Stimulated activated naive CD4-positive, alpha-beta T cell (primary cell): ENCODE data around the gene CHRM4.

Source experiments
- DNase-seq, 6 experiments: peaks; one replicate each; lab custom pipeline; 2025; lab: John Stamatoyannopoulos, UW

Gene CHRM4

GRCh38 chr11:46367244-46367915 lies 24.2 kb downstream of the CHRM4 start:
- DNase-seq, result peak; percentile 57 to 79 (median 69)

GRCh38 chr11:46366661-46367161 lies 24.9 kb downstream of the CHRM4 start:
- no peak for DNase-seq

- no peak for DNase-seq
Observed at GRCh38 chr11:46366260-46366659, 25.3 kb downstream of the CHRM4 start.

GRCh38 chr11:46364791-46365190 lies 26.8 kb downstream of the CHRM4 start:
- DNase-seq, result no peak

- no peak for DNase-seq
Observed at GRCh38 chr11:46364056-46364455, 27.5 kb downstream of the CHRM4 start.

DNA sequence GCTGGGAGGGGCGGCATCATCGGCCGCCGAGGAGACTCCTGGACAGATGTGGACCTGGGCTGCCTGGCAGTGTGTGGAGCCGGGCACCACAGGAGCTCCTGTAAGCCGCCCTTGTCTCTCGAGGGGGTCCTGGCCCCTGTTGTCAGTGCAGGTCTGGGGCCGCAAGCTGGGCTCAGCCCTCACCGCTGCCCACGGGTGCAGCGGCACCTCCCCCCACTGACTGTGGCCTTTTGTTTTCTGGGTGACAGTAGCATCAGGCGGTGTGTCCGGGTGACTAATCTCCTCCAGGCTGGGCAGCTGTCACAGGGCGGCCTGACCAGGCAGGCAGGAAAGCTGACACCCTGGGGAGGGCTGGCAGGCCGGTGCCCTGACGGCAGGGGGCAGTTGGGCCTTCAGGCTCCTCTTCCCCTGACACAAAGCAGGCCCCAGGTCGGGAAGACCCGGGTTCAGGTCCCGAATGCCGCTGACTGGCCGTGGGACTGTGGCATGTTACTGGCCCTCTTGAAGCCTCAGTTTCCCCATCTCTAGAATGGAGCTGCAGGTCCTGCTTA lies 28.0 kb downstream of the CHRM4 start:
- DNase-seq, result no peak

DNA sequence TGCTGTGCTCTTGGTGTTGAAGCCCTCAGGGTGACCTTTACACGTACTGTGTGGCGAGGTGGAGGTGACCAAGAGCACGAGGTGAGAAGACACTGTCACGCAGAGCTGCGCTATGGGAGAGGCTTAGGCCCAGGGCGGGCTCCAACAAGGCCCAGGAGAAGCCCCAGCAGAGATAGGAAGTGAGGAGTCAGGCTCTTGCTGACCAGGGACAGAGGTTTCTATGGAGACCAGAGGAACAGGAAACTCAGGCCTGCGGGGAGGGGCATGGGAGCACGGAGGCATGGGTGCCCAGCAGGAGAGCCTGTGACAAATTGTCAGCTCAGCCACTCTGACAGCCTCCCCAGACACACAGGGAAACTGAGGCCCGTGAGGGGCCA lies 28.6 kb downstream of the CHRM4 start:
- DNase-seq, result no peak

- no peak for DNase-seq
Observed at GRCh38 chr11:46362156-46363030, 29.2 kb downstream of the CHRM4 start.

DNA sequence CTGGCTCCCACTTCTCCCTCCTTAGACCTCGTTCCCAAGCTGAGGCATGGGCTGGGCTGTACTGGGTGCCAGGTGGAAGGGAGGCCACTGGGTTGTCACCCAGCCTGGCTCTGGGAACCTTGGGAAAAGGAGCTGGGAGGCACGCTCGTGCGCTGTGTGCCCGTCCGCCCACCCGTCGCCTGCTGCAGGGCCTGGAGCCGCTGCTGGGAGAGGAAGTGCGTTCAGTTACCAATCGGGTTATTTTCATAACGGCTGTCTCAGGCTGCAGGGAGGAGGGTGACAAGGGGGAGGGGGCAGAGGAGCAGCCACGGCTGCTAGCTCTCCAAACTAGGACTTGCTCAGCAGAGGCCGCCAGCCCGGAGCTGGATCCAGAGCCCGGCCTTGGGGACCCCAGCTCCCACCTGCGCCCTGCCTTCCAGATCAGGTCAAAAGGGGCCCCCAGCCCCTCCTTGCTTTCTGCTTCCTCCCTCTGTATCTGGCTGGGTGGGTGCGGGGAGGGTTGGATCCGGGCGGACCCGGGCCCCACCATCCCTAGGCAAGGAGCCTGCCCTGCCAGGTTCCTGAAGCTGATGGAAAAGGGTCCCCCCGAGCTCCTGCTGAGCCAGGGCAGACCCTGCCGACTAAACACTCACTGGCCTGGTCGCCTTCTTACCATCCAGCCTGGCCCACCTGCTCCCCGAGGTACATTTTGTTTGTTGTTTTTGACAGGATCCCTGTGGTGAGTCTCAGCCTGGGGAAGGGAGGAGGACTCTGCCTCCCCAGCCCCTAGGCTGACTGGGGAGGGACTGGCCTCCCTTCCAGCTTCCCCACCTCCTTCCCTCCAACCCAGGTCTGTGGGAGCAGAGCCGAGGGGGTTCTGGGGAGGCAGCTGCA lies 30.1 kb downstream of the CHRM4 start:
- peak; percentile 42 to 72 (median 60) for DNase-seq

DNA sequence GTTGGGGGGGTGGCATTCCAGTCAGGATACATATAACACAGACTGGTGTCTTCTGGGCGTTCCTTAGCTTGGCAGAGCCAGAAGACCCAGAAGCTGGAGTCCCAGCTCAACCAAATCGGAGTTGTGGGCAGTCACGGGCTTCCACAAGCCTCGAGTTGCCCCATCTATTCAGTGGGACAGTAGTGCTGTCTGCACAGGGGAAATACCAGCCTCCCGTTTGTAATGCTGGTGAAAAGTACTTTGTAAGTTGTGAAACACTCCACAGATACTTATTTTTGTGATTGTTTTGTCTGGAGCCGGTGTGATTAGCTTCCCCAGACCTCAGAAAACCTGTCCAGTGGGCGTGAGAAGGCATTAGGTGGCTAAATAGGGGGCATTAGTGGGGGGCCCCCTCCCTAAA lies 30.7 kb downstream of the CHRM4 start:
- no peak for DNase-seq

DNA sequence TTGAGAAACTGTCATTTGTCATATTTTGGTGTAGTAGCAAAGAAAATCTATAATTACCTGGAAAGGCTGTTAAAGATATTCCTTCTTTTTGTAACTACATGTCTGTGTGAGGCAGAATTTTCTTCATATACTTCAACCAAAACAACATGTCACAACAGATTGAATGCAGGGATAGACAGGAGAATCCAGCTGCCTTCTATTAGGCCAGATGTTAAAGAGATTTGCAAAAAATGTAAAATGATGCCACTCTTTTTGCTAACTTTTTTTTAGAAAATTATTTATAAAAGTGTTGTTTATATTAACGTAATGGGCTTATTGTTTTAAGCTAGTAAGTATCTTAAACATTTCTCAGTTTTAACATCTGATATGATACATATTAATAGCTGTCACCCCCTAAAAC lies 31.6 kb downstream of the CHRM4 start:
- no peak for DNase-seq

GRCh38 chr11:46357483-46357936 lies 34.1 kb downstream of the CHRM4 start:
- no peak for DNase-seq

- no peak for DNase-seq
Observed at GRCh38 chr11:46356924-46357482, 34.6 kb downstream of the CHRM4 start.

- peak in 3 of 6 experiments; percentile 18 to 28 (median 22) for DNase-seq
Observed at GRCh38 chr11:46353698-46354097, 37.9 kb downstream of the CHRM4 start.

DNA sequence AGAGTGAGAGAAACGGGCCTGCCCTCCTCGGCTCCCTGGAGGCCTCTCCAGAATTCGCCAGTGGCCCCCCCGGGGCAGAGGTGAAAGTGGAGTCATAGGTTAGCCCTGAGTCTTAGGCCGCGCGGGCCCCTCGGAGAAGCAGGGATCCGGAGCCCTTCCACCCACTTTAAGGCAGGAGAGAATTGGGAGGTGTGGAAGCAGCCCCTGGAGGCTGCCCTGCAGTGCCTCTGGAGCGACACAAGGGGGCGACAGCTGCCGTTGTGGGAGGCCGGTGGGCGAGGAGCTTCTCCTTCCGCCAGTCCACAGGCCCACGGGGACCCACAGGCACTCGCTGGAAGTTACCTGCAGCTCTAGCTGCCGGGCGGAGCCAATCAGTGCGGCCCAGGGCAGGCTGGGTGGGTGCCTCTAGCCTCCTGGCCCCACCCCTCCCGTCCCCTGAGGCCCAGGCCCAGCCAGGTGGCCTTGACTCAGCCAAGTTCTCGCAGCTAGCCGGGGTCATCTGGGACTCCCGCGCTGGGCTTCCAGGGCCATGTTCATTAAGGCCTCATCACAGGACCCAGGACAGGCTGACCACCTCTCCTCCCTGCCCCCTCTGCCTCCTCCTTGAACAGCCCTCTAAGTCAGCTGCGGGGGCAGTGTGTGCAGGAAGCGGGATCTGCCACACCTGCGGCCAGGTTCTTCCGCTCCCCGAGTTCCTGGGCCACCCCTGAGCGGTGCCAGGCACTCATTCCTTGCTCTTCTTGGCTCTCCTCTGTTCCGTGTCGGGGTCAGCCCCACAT lies 39.3 kb downstream of the CHRM4 start:
- DNase-seq, result peak; percentile 60 to 80 (median 77)

DNA sequence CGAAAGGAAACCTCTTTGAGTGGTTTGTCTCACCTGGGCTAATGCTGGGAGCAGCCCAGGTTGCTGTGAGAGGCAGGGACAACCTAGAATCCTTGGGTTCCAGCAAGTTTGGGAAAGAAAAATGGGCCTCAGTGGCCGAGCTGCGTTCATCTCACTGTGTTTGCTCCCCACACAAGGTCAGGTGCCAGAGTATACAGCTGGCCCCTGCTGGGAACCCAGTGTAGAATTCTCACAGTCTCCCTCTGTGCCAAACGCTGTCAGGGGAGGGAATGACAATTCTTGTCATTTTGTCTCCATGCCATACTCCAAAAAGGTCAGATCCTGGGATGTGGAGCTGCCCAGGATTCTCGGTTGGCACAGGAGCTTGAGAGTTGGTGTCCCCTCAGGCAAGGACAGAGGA lies 40.0 kb downstream of the CHRM4 start:
- DNase-seq, result no peak

DNA sequence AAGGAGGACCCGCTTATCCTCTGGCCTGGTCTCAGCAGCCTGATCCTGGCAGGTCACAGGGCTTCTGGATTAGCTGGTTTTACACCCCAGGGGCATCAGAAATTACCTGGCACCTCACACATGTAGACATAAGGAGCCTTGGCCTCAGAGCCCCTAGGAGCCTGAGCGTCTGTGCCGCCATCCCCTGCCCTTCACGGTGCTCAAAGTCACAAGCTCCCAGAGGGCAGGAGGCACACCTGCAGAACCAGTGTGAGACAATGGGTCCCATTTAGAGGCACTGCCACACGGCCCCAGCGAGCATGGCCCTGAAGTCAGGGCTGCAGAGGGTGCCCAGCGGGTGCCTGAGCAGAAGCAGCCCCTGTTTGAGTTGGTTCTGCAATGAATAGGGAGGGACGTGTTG lies 40.4 kb downstream of the CHRM4 start:
- no peak for DNase-seq

GRCh38 chr11:46350695-46351094 lies 40.9 kb downstream of the CHRM4 start:
- no peak for DNase-seq

- DNase-seq, result peak; percentile 22 to 71 (median 50)
Observed at GRCh38 chr11:46348566-46349401, 42.8 kb downstream of the CHRM4 start.
